ENCODE measurements around the gene UBE2QL1. TPM values are rescaled to one million over a fixed set of nuclear protein-coding genes. Genes with fewer than 3 reads are reported as not detected.

Gene UBE2QL1
- total RNA-seq, 2 experiments from 2014 or later: 0.10 TPM

DNA sequence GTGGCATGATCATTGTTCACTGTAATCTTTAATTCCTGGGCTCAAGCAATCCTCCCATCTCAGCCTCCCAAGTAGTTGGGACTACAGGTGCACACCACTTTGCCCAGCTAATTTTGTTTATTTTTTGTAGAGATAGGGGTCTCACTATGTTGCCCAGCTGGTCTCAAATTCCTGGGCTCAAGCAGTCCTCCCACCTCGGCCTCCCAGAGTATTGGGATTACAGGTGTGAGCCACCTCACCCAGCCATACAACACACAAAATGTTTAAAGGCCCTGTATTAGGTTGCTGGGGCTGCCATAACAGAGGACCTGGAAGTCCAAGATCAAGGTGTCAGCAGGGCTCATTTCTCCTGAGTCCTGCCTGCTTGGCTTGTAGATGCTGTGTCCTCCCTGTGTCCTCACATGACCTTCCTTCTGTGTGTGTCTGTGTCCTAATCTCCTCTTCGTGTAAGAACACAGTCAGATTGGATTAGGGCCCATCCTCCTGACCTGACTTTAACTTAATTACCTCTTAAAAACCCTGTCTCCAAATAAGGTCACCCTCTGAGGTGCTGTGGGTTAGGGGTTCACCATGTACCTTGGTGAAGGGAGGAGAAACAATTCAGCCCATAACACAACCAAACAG, 5.4 kb downstream of the UBE2QL1 start:
- Mint-ChIP-seq H3K4me3 (no peak overlapping the region), H3K4me1 (peaks cover 4% of the 10 kb centered on the region), H3K9me3 (no peaks in the 10 kb centered on the region), H3K36me3 (ENCODE audit: low read depth) (no peaks in the 10 kb centered on the region), H3K27me3 (peaks cover 58% of the 10 kb centered on the region), H3K27ac (no peak overlapping the region)
- CTCF ChIA-PET: no interaction called here
- POLR2A ChIA-PET: no interaction called here
- no peak for DNase-seq

DNA sequence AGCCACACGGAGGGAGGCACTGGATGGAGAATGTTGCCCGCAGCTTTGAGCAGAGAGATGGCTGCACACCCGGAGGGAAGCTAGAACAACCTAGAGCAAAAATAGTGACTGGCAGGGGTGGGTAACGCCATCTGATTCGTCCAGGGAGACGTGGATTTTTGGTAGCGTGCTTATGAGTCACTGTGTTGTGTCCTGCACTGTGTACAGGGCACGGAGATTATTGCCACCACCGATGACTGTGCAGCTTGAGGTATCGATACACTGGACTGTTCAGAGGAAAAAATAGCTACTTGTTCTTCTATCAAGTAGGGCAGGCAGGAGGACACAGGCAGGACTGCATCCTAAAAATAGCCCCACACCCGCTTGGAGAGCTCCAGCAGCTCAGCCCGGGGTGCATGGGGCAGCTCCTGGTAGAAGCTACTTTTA, 6.0 kb downstream of the UBE2QL1 start:
- peaks cover 53% of the 10 kb centered on the region for H3K27me3 Mint-ChIP-seq
- no peak for DNase-seq
- H3K9me3 Mint-ChIP-seq: no peaks in the 10 kb centered on the region
- H3K36me3 Mint-ChIP-seq (ENCODE audit: low read depth): no peaks in the 10 kb centered on the region
- no peak overlapping the region for H3K4me3 Mint-ChIP-seq
- ChIA-PET POLR2A (no interaction called here), CTCF (no interaction called here)
- H3K4me1 Mint-ChIP-seq: no peaks in the 10 kb centered on the region
- no peak overlapping the region for H3K27ac Mint-ChIP-seq

DNA sequence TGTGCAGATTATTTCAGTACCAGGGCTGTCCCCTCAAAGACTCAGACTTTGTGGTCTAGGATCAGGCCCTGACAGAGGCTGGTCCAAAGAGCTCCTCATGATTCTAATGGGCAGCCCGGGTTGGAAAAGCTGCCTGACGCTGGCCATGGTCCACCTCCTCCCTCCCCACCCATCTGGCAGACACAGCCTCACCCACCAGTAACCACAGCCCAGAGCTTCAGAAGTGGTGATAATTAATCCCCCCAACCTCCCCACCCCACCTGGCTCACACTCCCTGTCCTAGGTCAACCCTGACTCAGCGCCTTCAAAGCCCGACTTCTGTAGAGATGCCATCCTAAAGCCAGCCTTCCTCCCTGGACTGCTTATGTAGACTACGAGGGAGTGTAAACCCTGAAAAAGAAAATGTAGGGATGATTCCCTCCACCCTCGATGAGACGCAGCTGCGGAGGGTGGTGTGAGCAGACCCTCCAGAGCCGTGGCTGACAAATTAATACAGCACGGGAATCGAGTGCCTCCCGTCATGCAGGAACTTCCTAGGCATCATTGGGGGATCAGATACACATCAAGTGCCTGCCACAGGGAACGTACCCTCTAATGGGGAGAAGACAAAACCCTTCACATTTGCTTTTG, 7.0 kb downstream of the UBE2QL1 start:
- POLR2A ChIA-PET: no interaction called here

DNA sequence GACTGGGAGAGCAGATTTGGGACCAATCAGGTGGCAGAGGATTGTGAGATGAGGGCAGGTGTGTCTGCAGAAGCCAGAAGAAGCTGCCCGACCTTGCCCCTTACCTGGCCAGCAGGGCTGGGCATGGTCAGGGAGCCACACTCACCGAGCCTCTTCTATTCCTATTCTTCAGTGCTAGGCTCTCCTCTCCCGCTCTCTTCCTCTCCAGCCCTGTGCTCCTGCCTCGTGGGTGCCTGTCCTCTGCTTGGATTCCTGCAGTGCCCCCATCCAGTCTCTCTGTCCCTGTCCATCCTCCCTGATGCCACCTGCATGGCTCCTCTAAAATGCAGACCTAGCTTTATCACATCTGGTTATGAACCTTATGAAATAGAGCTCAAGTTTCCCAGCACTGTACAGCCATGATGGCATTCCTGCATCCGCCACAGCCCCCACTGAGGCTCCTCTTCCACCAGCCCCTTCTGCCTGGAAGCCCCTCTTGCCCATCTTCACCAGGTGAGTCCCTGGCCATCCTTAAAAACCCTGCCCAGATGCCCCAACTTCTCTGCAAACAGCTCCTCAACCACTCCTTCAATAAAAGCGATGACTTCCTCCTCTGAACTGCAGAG, 8.2 kb downstream of the UBE2QL1 start:
- no peak for DNase-seq
- ChIA-PET POLR2A (interaction anchor here (0.5 kb wide), 1 partner anchor 1412 kb away, joined by 3 read pairs; the partner anchor contains the start of genes FASTKD3 and MTRR), CTCF (no interaction called here)
- no peaks in the 10 kb centered on the region for H3K36me3 Mint-ChIP-seq (ENCODE audit: low read depth)
- no peaks in the 10 kb centered on the region for H3K4me1 Mint-ChIP-seq
- H3K4me3 Mint-ChIP-seq: no peak overlapping the region
- H3K9me3 Mint-ChIP-seq: no peaks in the 10 kb centered on the region
- no peak overlapping the region for H3K27ac Mint-ChIP-seq
- H3K27me3 Mint-ChIP-seq: peaks cover 31% of the 10 kb centered on the region

More for the DNA sequence above, 7.0 kb downstream of the UBE2QL1 start:
- no peaks in the 10 kb centered on the region for H3K9me3 Mint-ChIP-seq
- no peaks in the 10 kb centered on the region for H3K4me1 Mint-ChIP-seq
- CTCF ChIA-PET: no interaction called here
- no peaks in the 10 kb centered on the region for H3K36me3 Mint-ChIP-seq (ENCODE audit: low read depth)
- DNase-seq: no peak
- H3K27ac Mint-ChIP-seq: no peak overlapping the region
- no peak overlapping the region for H3K4me3 Mint-ChIP-seq
- H3K27me3 Mint-ChIP-seq: peaks cover 43% of the 10 kb centered on the region

DNA sequence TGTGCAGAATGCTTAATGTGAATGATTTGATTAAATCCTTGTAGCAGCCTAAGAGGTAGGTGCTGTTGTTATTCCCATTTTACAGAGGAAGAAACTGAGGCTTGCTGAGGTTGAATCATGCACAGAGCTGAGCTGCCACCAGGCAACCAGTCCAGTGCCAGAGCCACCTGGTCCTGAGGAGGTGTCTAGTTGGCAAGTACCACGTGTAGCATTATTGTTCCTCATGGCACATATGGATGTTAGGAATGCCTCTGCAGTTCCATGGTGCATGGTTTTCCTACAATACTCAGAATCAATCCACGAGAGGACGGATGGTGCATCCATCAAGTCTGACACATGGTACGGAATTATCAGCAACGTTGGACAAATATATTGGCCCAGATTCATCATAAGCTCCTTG, 8.9 kb downstream of the UBE2QL1 start:
- DNase-seq: no peak
- Mint-ChIP-seq H3K9me3 (no peaks in the 10 kb centered on the region), H3K36me3 (ENCODE audit: low read depth) (no peaks in the 10 kb centered on the region), H3K4me1 (no peaks in the 10 kb centered on the region), H3K27ac (no peak overlapping the region), H3K27me3 (peaks cover 28% of the 10 kb centered on the region), H3K4me3 (no peak overlapping the region)
- CTCF ChIA-PET: no interaction called here
- POLR2A ChIA-PET: interaction anchor here (0.5 kb wide), 1 partner anchor 1411 kb away, joined by 3 read pairs; the partner anchor contains the start of genes FASTKD3 and MTRR

DNA sequence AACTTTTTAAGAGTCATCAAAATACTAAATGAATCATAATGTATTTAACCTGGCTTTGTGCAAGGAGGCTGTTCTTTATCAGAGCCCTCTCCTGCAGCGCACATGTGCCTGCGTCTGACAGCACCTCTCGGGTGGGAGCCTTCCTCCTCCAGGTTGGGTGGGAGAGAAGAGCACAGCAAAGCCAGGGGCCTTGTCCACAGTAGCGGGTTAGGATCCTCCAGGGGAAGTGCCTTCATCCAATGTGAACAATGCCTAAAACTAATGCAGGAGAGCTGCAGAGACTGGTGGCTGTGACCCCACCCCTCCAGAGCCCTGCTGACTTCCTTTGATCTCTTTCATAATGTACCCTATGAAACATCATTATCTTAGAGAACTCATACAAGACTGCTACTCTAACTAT, 10.2 kb downstream of the UBE2QL1 start:
- H3K4me3 Mint-ChIP-seq: no peak overlapping the region
- no peak overlapping the region for H3K27ac Mint-ChIP-seq
- ChIA-PET CTCF (no interaction called here), POLR2A (no interaction called here)
- no peak for DNase-seq
- no peaks in the 10 kb centered on the region for H3K9me3 Mint-ChIP-seq
- no peaks in the 10 kb centered on the region for H3K36me3 Mint-ChIP-seq (ENCODE audit: low read depth)
- H3K27me3 Mint-ChIP-seq: peaks cover 23% of the 10 kb centered on the region
- no peaks in the 10 kb centered on the region for H3K4me1 Mint-ChIP-seq

DNA sequence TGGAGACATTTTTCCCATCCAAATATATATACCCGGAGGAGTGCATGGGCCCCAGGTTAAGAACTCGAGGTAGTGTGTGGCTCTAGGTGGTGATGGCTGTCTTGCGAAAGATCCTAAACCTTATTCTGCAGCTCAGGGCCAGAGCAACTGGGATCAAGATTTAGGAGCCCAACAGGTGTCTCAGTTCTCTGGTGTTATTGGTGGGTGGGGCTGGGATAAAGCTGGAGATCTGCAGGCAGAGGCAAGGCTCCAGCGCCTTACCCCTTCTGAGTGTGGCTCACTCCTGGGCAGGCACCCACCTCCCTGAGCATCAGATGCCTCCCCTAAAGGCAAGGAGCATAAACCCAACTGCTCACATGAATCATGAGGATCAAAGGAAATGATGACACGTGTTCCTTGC, 11.2 kb downstream of the UBE2QL1 start:
- CTCF ChIA-PET: no interaction called here
- Mint-ChIP-seq H3K27ac (no peak overlapping the region), H3K4me1 (no peaks in the 10 kb centered on the region), H3K4me3 (no peak overlapping the region), H3K27me3 (peaks cover 16% of the 10 kb centered on the region), H3K9me3 (no peaks in the 10 kb centered on the region), H3K36me3 (ENCODE audit: low read depth) (no peaks in the 10 kb centered on the region)
- POLR2A ChIA-PET: no interaction called here
- no peak for DNase-seq

DNA sequence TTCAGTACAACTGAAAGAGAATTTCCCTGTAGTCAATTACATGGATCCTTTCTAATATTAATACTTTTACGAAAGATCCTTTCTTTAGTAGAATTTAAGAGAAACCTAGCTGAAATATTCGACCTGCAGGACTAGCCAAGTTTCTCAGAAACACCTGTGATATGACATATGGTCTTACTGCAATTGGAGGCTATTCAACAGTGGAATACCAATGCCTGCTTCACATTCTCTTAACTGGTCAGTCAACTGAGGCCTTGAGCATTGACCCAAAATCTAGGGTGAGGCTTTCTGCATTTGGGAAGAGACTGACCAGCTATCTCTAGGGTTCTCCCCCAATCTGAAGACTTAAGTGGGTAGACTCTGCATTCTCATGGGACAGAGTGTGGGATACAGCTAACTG, 12.3 kb downstream of the UBE2QL1 start:
- peaks cover 12% of the 10 kb centered on the region for H3K27me3 Mint-ChIP-seq
- no peaks in the 10 kb centered on the region for H3K36me3 Mint-ChIP-seq (ENCODE audit: low read depth)
- H3K4me3 Mint-ChIP-seq: no peak overlapping the region
- no peaks in the 10 kb centered on the region for H3K4me1 Mint-ChIP-seq
- H3K9me3 Mint-ChIP-seq: no peaks in the 10 kb centered on the region
- POLR2A ChIA-PET: no interaction called here
- DNase-seq: no peak
- CTCF ChIA-PET: interaction anchor here (0.7 kb wide), 1 partner anchor 97 kb away, joined by 6 read pairs; no protein-coding TSS in a partner anchor
- no peak overlapping the region for H3K27ac Mint-ChIP-seq

DNA sequence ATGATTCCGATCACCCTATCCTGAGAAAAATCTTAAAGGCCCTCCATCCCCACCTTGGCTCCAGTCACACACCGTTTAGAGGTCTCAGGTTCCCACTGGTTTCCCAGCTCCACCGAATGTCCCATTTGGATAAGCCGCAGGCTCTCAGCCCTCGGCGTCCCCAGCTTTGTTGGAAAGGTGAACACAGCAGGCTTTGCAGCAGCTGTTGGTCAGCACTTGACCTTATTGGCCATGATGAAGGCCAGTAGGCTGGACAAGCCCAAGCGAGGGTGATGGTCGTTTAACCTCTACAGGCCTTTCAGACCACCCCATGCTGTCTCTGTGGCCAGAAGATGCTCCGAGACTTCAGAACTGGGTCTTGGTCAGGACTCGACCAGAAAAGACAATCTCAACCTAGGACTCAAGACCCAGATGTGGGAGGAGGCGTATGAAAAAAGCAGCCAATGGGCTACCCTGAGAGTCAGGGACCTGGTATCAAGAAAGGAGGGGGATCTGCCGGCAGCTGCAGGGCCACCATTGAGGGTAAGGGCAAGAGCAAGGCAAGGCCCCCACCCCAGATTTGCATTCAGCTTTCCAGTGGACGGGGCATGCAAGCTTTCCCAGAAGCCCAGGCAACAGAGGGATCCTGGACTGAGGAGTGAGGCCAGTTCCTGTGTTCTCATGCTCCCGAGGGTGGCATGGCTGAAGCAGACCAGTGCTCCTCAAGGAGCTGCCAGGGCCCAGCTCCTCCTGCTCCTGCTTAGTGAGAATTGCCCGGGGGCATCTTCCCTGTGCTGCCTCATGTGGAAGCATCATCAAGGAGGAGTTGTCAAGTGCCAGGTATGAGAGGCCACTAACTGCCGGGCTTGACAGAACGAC, 13.4 kb downstream of the UBE2QL1 start:
- Mint-ChIP-seq H3K4me3 (no peak overlapping the region), H3K27ac (no peak overlapping the region), H3K9me3 (no peaks in the 10 kb centered on the region), H3K36me3 (ENCODE audit: low read depth) (no peaks in the 10 kb centered on the region), H3K27me3 (peaks cover 10% of the 10 kb centered on the region), H3K4me1 (no peaks in the 10 kb centered on the region)
- ChIA-PET POLR2A (no interaction called here), CTCF (no interaction called here)
- no peak for DNase-seq

DNA sequence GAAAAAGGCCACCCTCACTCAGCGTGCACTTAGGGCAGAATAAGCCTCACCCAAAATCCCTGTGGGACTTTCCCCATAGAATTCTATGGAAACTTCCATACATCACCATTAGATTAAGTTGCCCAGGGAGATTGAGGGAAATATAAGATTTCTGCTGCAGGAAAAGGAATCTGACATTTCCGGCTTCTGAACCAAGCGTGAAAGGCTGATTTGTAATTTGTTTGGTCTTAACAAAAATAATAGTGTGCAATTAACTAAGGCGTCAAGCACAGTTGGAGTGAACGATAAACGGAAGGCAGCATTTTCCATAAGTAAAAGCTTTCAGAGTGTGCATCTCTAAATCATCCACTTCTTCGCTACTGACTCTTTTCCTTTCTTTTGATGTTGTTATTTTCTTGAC, 14.0 kb downstream of the UBE2QL1 start:
- CTCF ChIA-PET: no interaction called here
- POLR2A ChIA-PET: no interaction called here
- no peak for DNase-seq
- Mint-ChIP-seq H3K36me3 (ENCODE audit: low read depth) (no peaks in the 10 kb centered on the region), H3K27ac (no peak overlapping the region), H3K4me3 (no peak overlapping the region), H3K4me1 (no peaks in the 10 kb centered on the region), H3K27me3 (peaks cover 5% of the 10 kb centered on the region), H3K9me3 (no peaks in the 10 kb centered on the region)

DNA sequence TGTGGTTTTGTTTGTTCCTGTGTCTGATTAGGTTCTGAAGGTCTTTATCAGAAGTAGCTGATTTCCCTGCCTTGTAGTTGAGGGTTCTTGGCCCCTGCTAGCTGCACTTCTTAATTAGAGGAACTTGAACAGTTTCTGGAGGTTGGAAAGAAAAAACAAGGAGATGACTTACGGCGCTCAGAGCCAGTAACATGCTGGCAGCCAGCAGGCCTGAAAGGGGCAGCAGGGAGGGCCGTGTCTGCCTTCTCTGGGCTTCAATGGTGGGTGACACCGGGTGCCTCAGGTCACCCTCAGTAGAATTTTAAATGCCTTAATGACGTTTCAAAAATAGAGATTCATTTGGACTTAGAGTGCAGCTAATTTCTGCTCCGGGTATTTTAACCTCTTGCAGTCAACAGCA, 15.8 kb downstream of the UBE2QL1 start:
- H3K4me3 Mint-ChIP-seq: no peak overlapping the region
- H3K9me3 Mint-ChIP-seq: no peaks in the 10 kb centered on the region
- no peak for DNase-seq
- CTCF ChIA-PET: no interaction called here
- no peak overlapping the region for H3K27ac Mint-ChIP-seq
- POLR2A ChIA-PET: no interaction called here
- no peaks in the 10 kb centered on the region for H3K36me3 Mint-ChIP-seq (ENCODE audit: low read depth)
- H3K4me1 Mint-ChIP-seq: no peaks in the 10 kb centered on the region
- peaks cover 12% of the 10 kb centered on the region for H3K27me3 Mint-ChIP-seq

DNA sequence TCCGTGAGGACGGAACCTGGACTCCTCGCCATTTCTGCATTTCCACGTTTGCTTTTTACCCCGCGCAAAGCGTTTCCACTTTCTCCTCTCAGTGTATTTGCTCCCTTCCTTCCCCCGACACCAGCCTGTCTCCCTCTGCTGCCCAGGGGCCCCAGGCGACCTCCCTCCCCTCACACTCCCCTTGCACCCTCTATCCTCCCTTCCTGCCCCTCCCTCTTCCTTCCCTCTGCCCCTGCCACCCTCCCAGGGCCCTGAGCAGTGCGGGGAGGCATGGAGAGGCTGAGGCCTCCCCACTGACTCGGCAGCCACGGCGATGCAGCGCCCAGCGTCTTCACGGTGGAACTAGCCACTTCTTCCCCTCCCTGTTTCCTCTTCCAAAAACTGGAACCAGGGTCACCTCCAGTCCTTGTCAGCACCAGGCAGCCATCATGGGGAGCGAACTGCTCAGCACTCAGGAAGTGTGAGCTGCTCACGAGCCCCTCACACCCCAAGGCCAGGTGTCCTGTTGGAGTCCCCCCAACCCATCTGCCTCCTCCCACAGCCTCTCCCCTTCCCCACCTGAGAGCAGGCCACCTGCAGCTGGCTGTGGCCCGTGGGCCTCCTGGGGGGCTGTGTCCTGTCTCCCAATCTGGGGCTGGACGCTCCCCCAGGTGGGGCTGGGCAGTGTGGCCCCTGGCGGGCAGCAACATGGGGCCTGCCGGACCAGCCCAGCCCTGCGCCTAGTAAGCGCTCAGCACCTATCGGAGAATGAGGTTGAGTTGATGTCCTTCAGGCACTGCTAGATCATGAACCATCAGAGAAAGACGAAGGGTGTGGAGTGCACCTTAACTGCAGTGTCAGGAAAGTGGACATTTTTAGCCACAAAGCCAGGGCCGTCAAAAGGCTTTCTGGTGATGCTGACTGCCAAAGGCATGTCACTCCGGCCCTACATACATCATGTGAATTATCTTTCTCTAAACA, 17.5 kb downstream of the UBE2QL1 start:
- Mint-ChIP-seq H3K9me3 (no peaks in the 10 kb centered on the region), H3K4me3 (no peak overlapping the region), H3K36me3 (ENCODE audit: low read depth) (no peaks in the 10 kb centered on the region), H3K27me3 (peaks cover 12% of the 10 kb centered on the region), H3K4me1 (no peaks in the 10 kb centered on the region), H3K27ac (no peak overlapping the region)
- ChIA-PET CTCF (no interaction called here), POLR2A (no interaction called here)
- DNase-seq: no peak
